KBM-7 (cell line): ENCODE results near the gene CLEC2B.
A peak's percentile ranks its signal among the peaks of the same experiment; 100 is the strongest.

Experiments
- DNase-seq: peaks from one replicate; pipeline ENCODE4 v3.0.0-alpha.2; 2015
- in situ Hi-C: fragments of 300-500 bp; cut with MboI; formaldehyde crosslinking; loops from 2 replicates; pipeline ENCODE4 v1.14.3; 2020; ENCODE audit warnings: low sequenced_read_pairs, low pct_unique_long_range_greater_than_20kb, mixed read lengths

The CLEC2B gene

DNA sequence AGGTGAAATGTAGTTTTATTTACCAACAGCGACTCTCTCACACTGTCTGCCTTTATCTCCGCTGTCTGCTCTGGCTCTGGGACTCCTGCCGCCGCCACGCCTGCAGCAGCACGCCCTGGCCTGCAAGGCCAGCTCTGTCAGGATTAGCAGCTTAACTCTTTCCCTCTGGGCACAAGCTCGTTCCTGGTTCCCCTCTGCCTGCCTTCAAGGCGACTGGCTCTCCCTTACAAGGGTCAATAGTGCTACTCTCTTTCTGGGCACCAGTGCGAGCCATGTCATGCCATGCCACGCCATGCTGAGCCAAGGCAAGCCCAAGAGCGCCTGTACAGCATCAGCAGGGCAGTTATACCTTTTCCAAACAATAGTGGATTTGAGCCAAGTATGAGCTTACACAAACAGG, 3.6 kb upstream of the CLEC2B start:
- no peak for DNase-seq
- in situ Hi-C loops = no loop called here

DNA sequence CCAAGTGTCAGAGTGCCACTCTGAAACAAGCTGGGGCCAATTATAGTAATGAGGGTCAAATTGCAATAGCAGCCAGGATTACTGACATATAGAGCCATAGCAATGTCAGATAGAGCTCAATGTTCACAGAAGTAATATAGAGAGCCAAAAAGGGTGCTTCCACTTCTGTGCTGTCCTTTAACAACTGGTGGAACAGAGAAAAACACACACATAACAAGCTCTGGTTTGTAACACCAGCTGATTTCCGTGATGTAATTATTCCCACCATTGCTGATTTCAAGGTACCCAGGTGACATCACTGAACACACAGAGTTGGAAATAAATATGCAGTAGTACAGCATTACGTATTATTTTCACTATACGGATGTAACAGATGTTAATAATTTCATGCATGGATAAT, 3.0 kb upstream of the CLEC2B start:
- in situ Hi-C loops = no loop called here
- peak; percentile 57 for DNase-seq

DNA sequence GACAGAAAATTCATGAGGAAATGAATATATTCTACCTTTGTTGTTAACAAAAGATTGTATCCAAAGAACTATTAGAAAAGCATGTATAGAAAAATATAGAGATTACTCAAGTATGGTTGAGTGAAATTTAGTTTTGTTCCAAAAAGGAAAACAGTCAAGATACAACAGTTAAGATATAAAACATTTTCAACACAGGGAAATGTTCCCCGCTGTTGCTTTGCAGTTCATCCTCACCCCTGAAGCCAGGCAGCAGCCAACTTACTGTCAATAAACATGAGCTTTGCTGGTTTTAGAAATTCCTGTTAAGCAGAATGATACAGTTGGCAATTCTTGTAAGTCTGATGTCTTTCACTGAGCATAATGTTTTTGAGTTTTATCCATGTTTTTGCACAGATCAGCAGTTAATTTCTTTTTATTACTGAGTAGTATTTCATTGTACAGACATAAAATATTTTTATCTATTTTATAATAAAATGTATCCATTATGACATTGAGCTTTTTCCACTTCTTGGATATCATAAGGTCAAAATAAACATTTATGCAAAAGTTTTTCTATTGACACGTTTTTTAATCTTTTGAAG, 1.2 kb upstream of the CLEC2B start:
- in situ Hi-C loops = no loop called here
- DNase-seq = peak; percentile 49

DNA sequence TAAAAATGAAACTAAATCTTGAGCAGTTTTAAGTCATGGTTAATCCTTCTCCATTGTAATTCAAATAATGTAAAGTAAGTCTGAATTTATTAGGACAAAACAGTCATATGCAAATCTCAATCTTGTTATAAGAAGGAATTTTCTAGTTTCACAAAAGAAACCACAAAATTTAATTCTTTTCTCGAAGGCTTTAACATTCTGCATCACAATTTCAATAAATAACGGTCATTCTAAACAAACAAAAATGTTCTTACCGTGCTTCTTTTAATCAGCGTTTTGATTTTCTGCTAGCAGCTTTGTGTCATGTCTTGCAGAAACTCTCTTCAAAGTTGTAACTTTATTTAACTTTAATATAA, 225 bp downstream of the CLEC2B start:
- DNase-seq = no peak
- in situ Hi-C loops = no loop called here

DNA sequence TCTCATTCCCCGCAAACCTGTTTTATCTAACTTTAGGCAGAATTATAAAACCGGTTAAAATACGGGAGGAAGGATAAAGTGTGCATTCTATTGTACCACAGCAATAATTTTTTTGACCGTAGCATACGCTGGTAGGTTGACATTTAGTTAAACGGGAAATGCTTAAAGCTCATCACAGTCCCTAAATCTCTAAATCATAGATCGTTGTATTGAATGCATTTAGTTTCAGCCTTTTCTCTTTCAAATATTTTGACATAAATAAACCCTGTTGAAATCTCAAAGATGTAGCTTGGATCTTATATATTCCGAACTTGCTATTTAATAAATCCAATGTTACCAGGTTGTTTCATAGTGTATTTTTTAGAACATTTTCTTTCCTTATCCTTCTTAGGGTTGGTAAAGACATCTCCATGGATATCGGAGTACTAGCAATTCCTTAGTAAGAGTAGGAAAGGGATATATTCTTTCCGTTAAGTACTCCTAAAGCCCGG, 798 bp downstream of the CLEC2B start:
- in situ Hi-C loops = no loop called here
- peak; percentile 77 for DNase-seq

DNA sequence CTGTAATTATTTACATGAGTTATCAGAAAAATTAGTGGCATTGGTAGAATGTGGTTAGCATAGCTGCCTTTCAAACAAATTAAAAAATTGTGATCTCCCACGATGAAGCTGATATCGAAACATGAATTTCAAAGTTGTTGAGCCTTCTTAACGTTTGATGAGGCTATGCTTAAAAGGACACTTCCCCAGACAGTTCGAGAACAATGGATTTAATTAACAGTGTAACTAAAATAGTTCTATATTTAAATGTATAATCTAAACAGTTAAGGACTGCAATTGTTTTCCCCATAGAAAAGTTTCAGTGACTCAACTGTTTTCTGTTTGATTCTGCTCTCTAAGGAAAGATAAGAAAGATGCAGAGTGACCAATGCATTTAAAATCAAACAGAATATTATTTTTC, 1.6 kb downstream of the CLEC2B start:
- in situ Hi-C loops = no loop called here
- DNase-seq = peak; percentile 64

DNA sequence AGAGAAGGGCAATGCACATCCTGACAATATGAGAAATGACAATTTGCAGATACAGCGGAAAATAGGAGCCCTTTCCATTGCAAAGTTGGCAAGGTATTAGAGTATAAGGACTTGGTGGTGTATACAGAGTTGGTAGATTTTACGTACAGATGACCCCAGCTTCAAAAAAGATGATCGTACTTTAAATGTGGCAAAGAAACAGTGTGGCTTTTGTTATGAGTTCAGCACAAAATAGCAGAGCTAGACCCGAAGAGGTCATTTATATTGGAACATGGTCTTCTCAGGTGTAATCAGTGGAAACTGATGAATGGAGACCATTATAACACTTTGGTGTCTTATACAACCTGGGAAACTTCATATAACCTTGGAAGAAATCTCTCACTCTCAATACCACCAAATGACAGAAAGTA, 2.3 kb downstream of the CLEC2B start:
- DNase-seq = peak; percentile 70
- in situ Hi-C loops = no loop called here

DNA sequence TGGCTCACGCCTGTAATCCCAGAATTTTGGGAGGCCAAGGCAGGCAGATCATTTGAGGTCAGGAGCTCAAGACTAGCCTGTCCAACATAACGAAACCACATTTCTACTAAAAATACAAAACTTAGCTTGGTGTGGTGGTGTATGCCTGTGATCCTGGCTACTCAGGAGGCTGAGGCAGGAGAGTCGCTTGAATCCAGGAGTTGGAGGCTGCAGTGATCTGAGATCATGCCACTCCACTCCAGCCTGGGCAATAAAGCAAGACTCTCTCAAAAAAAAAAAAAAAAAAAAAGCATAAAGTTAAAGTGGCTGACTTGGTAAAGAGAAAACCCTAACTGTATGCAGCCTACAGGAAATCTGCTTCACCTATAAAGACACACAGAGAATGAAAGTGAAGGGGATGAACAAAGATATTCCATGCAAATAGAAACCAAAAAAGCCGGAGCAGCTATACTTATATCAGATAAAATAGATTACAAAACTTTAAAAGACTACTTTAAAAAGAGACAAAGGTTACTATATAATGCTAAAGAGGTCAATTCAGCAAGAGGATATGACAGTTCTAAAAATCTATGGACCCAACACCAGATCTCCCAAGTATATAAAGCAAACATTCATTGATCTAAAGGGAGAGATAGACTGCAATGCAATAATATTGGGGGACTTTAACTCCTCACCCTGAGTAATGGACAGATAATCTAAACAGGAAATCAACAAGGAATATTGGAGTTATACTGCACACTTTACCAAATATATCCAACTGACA, 4.1 kb downstream of the CLEC2B start:
- in situ Hi-C loops = no loop called here
- DNase-seq = peak; percentile 69

DNA sequence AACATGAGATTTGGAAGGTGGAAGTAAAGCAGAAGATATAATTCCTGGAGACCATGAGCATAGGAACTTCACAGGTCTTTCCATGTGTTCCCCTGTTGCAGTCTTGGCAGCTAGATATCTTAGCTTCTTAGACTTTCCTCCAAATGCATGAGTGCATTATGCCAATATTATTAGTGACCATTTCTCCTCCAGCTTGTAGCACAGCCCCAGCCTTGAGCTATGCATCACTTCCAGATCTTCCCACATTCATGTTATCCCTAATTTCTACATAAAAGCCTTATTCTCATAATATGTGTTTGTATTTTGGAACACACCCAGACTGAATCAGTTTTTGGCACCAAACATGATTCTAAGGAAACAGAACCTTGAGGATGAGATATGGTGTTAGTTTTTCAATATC, 11.0 kb downstream of the CLEC2B start:
- in situ Hi-C loops = no loop called here

DNA sequence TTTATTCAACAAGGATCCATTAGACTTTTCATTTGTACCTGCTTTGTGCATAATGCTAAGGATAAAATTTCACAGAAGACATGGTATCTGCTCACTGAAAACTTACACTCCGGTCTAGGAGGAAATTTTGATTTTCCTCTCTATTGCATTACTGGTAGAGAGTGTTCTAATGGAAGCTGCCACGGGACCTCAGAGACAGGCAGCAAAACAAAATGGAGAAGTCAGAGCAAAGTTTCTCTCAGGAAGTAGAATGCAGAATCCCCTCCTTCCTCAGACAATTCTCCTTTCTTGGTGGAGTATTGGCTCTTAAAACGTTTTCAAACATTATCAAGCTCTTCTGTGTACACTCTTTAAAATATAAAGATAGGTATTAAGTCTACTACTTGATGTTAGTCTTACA, 12.3 kb downstream of the CLEC2B start:
- in situ Hi-C loops = no loop called here
- no peak for DNase-seq

More for the DNA sequence above, 11.0 kb downstream of the CLEC2B start:
- DNase-seq = no peak

DNA sequence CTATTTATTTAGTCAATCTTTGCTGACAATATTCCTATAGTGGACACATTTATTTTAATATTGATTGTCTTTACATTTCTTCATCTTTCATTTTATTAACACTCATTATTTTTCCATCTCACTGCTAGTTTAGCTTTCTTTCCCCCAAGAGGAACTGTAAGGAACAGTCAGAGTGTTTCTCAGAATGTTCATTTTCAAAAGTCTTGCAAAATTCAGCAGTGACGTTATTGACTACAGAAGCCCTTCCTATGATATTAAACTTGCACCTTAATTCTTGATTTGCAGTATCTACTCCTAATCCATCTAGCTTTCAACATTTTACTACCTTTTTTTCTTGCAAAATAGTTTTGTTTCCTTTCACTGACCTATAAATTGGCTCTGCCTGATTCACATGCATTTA, 13.0 kb downstream of the CLEC2B start:
- in situ Hi-C loops = no loop called here
- DNase-seq = no peak

DNA sequence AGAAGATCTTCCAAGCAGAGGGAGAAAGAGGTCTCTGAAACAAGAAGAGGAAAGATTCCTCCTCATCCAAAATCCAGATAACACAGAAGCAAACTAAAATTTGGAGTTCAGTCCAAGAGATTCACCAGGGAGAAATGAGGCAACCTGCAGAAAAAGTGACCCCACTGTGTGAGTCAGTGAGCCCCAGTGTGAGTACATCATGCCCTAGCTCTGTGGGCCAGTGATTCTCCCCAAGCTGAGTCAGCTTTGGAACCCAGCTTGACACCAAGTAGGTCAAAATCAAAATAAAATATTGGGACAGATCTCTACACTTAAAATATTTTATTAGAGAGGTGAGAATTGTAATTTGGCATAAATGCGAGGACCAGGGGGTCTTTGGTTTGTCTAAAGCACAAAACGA, 17.2 kb downstream of the CLEC2B start:
- no peak for DNase-seq
- in situ Hi-C loops = no loop called here

DNA sequence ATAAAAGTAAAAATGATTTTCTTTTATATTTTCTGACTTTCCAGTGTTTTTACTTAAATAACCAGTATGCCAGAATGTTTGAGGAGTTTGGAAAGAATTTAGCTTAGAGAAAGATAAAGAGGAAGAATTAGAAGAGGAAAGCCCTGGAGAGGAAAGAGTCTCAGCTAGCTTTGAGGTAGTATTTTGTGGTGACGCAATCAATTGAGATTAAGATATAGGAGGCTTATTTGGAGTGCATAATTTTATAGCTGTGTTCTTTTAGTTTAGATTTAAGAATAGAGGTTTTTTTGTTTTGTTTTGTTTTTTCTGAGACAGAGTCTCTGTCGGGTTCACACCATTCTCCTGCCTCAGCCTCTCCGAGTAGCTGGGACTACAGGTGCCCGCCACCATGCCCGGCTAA, 18.1 kb downstream of the CLEC2B start:
- in situ Hi-C loops = no loop called here

DNA sequence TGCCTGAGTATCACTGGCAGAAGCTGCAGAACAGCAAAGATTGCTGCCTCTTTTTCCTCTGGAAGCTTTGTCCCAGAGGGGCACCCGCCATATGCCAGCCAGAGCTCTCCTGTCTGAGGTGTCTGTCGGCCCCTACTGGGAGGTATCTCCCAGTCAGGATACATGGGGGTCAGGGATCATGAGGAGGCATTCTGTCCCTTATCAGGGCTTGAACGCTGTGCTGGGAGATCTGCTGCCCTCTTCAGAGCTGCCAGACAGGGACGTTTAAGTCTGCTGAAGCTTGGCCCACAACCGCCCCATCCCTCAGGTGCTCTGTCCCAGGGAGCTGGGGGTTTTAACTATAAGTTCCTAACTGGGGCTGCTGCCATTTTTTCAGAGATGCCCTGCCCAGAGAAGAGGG, 20.3 kb downstream of the CLEC2B start:
- no peak for DNase-seq
- in situ Hi-C loops = no loop called here

More for the DNA sequence above, 18.1 kb downstream of the CLEC2B start:
- DNase-seq = no peak

DNA sequence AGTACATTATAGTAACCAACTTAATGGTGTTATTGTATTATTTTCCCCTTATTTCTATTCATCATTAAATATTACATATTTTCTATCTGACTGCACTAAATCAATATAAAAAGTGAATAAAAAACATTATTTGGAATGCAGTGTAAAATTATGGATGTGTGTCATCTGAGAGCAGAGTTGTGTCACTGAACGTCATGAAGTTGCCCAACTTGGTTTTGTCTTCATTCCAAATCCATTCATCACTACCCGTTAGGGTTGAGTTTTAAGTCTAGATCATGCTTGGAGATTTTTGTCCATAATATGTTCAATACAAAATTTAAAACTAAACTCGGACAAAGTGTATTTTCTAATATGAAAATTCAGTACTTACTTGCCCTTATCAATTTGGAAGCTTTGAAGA, 25.7 kb downstream of the CLEC2B start:
- in situ Hi-C loops = no loop called here
- DNase-seq = no peak

DNA sequence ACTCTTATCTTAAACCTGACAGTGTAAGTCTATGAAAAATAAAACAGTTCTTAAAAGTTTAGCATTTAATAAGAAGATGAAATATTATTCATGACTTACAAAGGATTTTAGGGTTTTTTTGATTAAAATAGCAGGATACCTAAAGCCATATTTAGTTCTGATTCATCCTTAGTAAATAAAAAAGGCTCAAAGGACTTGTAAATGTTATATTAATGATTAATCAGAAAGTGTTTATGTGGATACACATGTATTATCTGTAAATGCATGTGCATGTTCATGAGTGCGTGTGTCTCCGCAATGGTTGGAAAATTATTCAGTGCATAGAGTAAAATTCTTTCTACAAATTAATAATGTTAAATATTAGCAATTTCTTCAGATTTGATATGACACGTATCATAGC, 37.4 kb downstream of the CLEC2B start:
- DNase-seq = no peak
- in situ Hi-C loops = no loop called here

DNA sequence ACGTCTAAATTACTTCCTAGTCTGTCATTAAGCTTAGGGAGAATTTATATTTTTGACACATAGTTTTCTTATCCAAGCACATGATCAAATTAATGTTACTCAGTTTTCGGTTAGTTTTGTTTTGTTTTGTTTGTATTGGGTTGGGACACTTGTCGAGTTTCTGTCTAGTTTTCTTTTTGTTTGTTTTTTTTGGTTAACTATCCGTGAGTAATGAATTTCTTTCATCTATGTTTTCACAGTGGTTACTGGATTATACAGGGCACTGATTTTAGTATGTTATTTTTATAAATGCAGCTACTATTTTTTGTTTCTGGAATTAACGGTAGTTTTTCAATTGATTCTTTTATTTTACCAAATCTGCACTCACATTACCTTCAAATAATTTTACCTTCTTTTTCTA, 39.2 kb downstream of the CLEC2B start:
- in situ Hi-C loops = no loop called here
- DNase-seq = no peak

DNA sequence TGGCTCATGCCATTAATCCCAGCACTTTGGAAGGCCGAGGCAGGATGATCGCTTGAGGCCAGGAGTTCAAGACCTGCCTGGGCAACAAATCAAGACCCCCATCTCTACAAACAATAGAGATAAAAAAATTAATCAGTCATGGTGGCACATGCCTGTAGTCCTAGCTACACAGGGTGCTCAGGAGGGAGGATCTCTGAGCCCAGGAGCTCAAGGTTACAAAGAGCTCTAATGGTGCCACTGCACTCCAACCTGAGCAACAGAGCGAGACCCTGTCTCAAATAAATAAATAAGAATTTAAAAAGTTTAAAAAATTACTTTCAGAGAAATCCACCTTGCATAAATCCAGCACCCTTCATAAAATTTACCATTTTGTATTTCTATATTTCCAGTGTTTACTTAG, 39.7 kb downstream of the CLEC2B start:
- in situ Hi-C loops = no loop called here
- no peak for DNase-seq

DNA sequence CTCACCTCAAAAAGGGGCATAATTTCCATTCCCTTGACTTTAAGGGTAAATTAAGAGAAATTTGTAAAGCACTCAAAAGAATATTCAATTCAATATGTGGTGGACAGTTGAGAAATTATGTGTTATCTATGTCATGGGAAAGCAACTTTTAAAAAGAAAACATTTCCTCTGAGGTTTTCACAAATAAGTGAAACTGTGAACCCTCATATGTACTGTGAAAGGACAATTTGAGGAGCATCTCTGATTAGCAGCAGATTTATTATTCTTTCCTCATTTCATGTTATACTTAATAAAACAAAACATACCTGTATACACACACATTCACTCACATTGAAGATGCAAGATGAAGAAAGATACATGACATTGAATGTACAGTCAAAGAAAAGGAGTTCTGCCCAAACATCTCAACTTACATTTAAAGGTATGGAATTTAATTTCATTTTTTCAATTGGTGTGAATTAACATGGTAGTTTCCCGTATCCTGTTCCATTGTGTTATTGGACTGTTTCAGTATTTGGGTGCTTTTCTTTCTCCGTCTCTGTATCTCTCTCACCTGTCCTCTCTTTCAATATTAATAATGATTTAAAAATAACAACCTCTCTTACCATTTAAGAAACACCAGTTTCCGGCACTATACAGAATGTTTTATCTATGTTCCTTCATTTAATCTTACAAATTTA, 41.8 kb downstream of the CLEC2B start, which contains the start of gene KLRF1:
TSS of gene KLRF1 (plus strand) at position 273 of the 680 bp plus-strand sequence. CDS start at position 337, 64 bp downstream.
- in situ Hi-C loops = no loop called here
- DNase-seq = no peak

DNA sequence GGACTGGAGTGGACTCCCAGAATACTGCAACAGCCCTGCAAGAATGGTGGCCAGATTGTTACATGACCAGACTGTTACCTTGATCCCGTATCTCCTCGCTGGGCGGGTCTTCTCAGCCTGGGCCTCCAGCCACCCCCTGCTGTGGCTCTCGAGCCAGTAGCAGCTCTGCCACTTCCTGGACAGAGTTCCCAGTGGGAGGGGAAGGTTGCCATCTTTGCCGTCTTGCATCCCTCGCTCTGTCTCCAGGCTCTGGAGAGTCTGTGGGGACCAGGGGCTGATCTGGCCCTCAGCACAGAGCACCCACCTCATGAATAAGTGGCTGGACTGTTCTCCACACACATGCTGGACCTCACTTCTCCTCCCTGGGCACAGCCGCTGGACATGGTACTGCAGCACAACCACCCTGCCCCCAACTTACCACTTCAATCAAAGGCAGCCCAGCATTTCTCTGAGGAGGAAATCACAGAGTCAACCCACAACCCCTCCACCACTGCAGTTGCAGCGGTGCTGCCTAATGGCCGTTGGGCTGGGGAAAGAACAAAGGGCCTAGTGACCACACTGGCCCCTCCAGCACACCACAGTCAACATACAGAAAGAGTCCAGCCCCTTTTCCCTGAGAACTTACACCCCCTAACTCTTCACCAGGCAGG, 48.7 kb downstream of the CLEC2B start:
- in situ Hi-C loops = loop anchor here (25.0 kb wide), 1 partner anchor 317 kb away; the partner anchor contains the start of gene CLEC7A

More for the DNA sequence above, 48.7 kb downstream of the CLEC2B start:
- no peak for DNase-seq
